GM23248 (cell line): ENCODE measurements around the gene APC2. TPM values are rescaled to one million over a fixed set of nuclear protein-coding genes. Genes with fewer than 3 reads are reported as not detected.

Source experiments
- DNase-seq: peaks from one replicate; pipeline ENCODE4 v3.0.0-alpha.2; 2015
- H2AFZ ChIP-seq: fragments of 200-600 bp; sonication (generic); 2 replicates; pipeline ENCODE4 v1.6.1; 2016; ENCODE audit warnings: antibody characterized with exemption
- H3F3A ChIP-seq: fragments of 200-600 bp; sonication (generic); 2 replicates; pipeline ENCODE4 v1.6.1; 2016; ENCODE audit warnings: mild to moderate bottlenecking, antibody characterized with exemption, mixed run types; ENCODE audit not compliant: insufficient read depth
- H3K27ac ChIP-seq: fragments of 200-600 bp; sonication (generic); 2 replicates; pipeline ENCODE4 v1.5.1; 2016; ENCODE audit warnings: mild to moderate bottlenecking
- H3K27me3 ChIP-seq: fragments of 200-600 bp; sonication (generic); replicated peaks from 2 replicates; pipeline ENCODE4 v1.6.1; 2016; ENCODE audit warnings: mild to moderate bottlenecking; ENCODE audit not compliant: insufficient read depth
- H3K36me3 ChIP-seq: fragments of 200-600 bp; sonication (generic); 2 replicates; pipeline ENCODE4 v1.6.1; 2016; ENCODE audit warnings: low read depth, mild to moderate bottlenecking
- H3K4me1 ChIP-seq: fragments of 200-600 bp; sonication (generic); 2 replicates; pipeline ENCODE4 v1.6.1; 2016; ENCODE audit warnings: mild to moderate bottlenecking; ENCODE audit not compliant: insufficient read depth
- H3K4me2 ChIP-seq: fragments of 200-600 bp; sonication (generic); one replicate; pipeline ENCODE4 v1.6.1; 2016; ENCODE audit warnings: mild to moderate bottlenecking; ENCODE audit not compliant: unreplicated experiment
- H3K4me3 ChIP-seq: fragments of 200-600 bp; sonication (generic); 2 replicates; pipeline ENCODE4 v1.5.1; 2016; ENCODE audit warnings: mild to moderate bottlenecking
- H3K79me2 ChIP-seq: fragments of 200-600 bp; sonication (generic); 2 replicates; pipeline ENCODE4 v1.6.1; 2016; ENCODE audit warnings: mild to moderate bottlenecking; ENCODE audit not compliant: insufficient read depth
- H3K9ac ChIP-seq: fragments of 200-600 bp; sonication (generic); 2 replicates; pipeline ENCODE4 v1.6.1; 2016; ENCODE audit warnings: mild to moderate bottlenecking
- H3K9me2 ChIP-seq: fragments of 200-600 bp; sonication (generic); 2 replicates; pipeline ENCODE4 v1.6.1; 2016; ENCODE audit warnings: mixed run types, mild to moderate bottlenecking, moderate library complexity; ENCODE audit not compliant: insufficient read depth
- H3K9me3 ChIP-seq: fragments of 200-600 bp; sonication (generic); one replicate; pipeline ENCODE4 v1.6.1; 2017; ENCODE audit warnings: low read depth
- H4K20me1 ChIP-seq: fragments of 200-600 bp; sonication (generic); 2 replicates; pipeline ENCODE4 v1.6.0; 2016; ENCODE audit not compliant: insufficient read depth
- EZH2 ChIP-seq: fragments of 200-600 bp; sonication (generic); IDR thresholded peaks from 2 replicates; pipeline ENCODE4 v1.6.1; 2018; ENCODE audit warnings: antibody characterized with exemption, mild to moderate bottlenecking; ENCODE audit not compliant: insufficient read depth, poor library complexity, severe bottlenecking
- EZH2phosphoT487 ChIP-seq: fragments of 200-600 bp; sonication (generic); IDR thresholded peaks from 2 replicates; pipeline ENCODE4 v1.6.1; 2018; ENCODE audit warnings: antibody characterized with exemption, moderate library complexity, mild to moderate bottlenecking, low read depth; ENCODE audit not compliant: insufficient read depth
- WGBS, 2 experiments: methylation state at CpG; one replicate each; pipeline ENCODE4 v1.1.6; 2015 to 2017; ENCODE audit warnings: low lambda C conversion rate in 2 of 2, low coverage in 1 of 2; ENCODE audit errors: missing lambda C conversion rate in 2 of 2; 5-methylcytosine and 5-hydroxymethylcytosine counted together
- in situ Hi-C: fragments of 300-500 bp; cut with MboI; formaldehyde crosslinking; loops from 2 replicates; pipeline ENCODE4 v1.15.0; 2020
- polyA plus RNA-seq: library from polyadenylated mRNA; unstranded; fragments of >200 nt; fragmentation: Nextera tagmentation; extraction: Ambion mirVana; gene quantifications from 2 replicates; pipeline ENCODE4 v1.2.1, GENCODE V29; 2016
- total RNA-seq: library from RNA; depleted of rRNA; stranded (reverse); fragments of >200 nt; shearing (Covaris generic); gene quantifications from 2 replicates; pipeline ENCODE4 v1.2.3, GENCODE V29; 2014

Gene APC2
- total and polyA plus RNA-seq, 2 experiments from 2014 or later, result 0.10 to 0.11 TPM

GRCh38 chr19:1424192-1424955 lies 25.5 kb upstream of the APC2 start:
- no peak for DNase-seq
- no peak overlapping the region for H3K4me2 ChIP-seq
- WGBS, 2 experiments, result 84 to 88% methylated on average over 27 to 42 of the region's 42 CpGs
- H3K9ac ChIP-seq, result no peak overlapping the region
- H3K9me3 ChIP-seq, result no peaks in the 10 kb centered on the region
- H3K9me2 ChIP-seq, result no peaks in the 10 kb centered on the region
- H3K27me3 ChIP-seq, result no peaks in the 10 kb centered on the region
- in situ Hi-C loops, result no loop called here
- H3K4me3 ChIP-seq, result no peak overlapping the region
- H3K79me2 ChIP-seq, result peaks cover 97% of the 10 kb centered on the region
- no peaks in the 10 kb centered on the region for H3F3A ChIP-seq
- H4K20me1 ChIP-seq, result no peaks in the 10 kb centered on the region
- H3K4me1 ChIP-seq, result no peaks in the 10 kb centered on the region
- H3K27ac ChIP-seq, result no peak overlapping the region
- H2AFZ ChIP-seq, result no peak overlapping the region
- peaks cover 20% of the 10 kb centered on the region; the same call in 1 of the 2 replicates for H3K36me3 ChIP-seq
- TF ChIP-seq EZH2 (no peak), EZH2phosphoT487 (no peak)

GRCh38 chr19:1425102-1425837 lies 24.7 kb upstream of the APC2 start:
- Histone ChIP-seq H3K9ac (no peak overlapping the region), H4K20me1 (no peaks in the 10 kb centered on the region), H3K4me2 (no peak overlapping the region), H2AFZ (no peak overlapping the region), H3K4me1 (no peaks in the 10 kb centered on the region), H3K9me3 (no peaks in the 10 kb centered on the region), H3K4me3 (no peak overlapping the region), H3K9me2 (no peaks in the 10 kb centered on the region), H3F3A (no peaks in the 10 kb centered on the region), H3K27me3 (no peaks in the 10 kb centered on the region), H3K27ac (no peak overlapping the region), H3K79me2 (peaks cover 94% of the 10 kb centered on the region), H3K36me3 (peaks cover 20% of the 10 kb centered on the region; the same call in 1 of the 2 replicates)
- TF ChIP-seq EZH2, result no peak
- TF ChIP-seq EZH2phosphoT487, result no peak
- 88% methylated on average over 33 of the region's 33 CpGs for WGBS, 2 experiments
- no peak for DNase-seq
- in situ Hi-C loops, result no loop called here

- no peak for DNase-seq
- Histone ChIP-seq H3K36me3 (peaks cover 20% of the 10 kb centered on the region; the same call in 1 of the 2 replicates), H3K9me2 (no peaks in the 10 kb centered on the region), H3K4me2 (no peak overlapping the region), H2AFZ (no peak overlapping the region), H3K9me3 (no peaks in the 10 kb centered on the region), H3K9ac (no peak overlapping the region), H3F3A (no peaks in the 10 kb centered on the region), H3K79me2 (peaks cover 92% of the 10 kb centered on the region), H3K27me3 (no peaks in the 10 kb centered on the region), H3K4me3 (no peak overlapping the region), H4K20me1 (no peaks in the 10 kb centered on the region), H3K27ac (no peak overlapping the region), H3K4me1 (no peaks in the 10 kb centered on the region)
- 90 to 93% methylated on average over 12 to 13 of the region's 14 CpGs for WGBS, 2 experiments
- in situ Hi-C loops, result no loop called here
- TF ChIP-seq EZH2, result no peak
- TF ChIP-seq EZH2phosphoT487, result no peak
Measured at GRCh38 chr19:1425902-1426301, 24.0 kb upstream of the APC2 start.

- 82 to 87% methylated on average over 9 of the region's 9 CpGs for whole genome bisulfite sequencing, 2 experiments
- no peaks in the 10 kb centered on the region for H3K9me3 ChIP-seq
- no peak overlapping the region for H3K27ac ChIP-seq
- no peaks in the 10 kb centered on the region for H4K20me1 ChIP-seq
- no peaks in the 10 kb centered on the region for H3K27me3 ChIP-seq
- H3K36me3 ChIP-seq, result peaks cover 20% of the 10 kb centered on the region; the same call in 1 of the 2 replicates
- TF ChIP-seq EZH2 (no peak), EZH2phosphoT487 (no peak)
- in situ Hi-C loops, result no loop called here
- H3F3A ChIP-seq, result no peaks in the 10 kb centered on the region
- no peak overlapping the region for H3K4me2 ChIP-seq
- no peaks in the 10 kb centered on the region for H3K4me1 ChIP-seq
- H3K79me2 ChIP-seq, result peaks cover 89% of the 10 kb centered on the region
- no peak for DNase-seq
- no peak overlapping the region for H3K4me3 ChIP-seq
- H3K9me2 ChIP-seq, result no peaks in the 10 kb centered on the region
- H3K9ac ChIP-seq, result no peak overlapping the region
- H2AFZ ChIP-seq, result no peak overlapping the region
Measured at GRCh38 chr19:1426736-1427135, 23.2 kb upstream of the APC2 start.
